NCI-H2227 treated with DMSO at 0.1 percent for 48 hours (cell line): ENCODE data around the gene TTC21A.

Experiments
- DNase-seq: peaks from one replicate; lab custom pipeline; 2025; lab: John Stamatoyannopoulos, UW

Gene TTC21A

GRCh38 chr3:39118931-39119660, 11.6 kb downstream of the TTC21A start:
- DNase-seq, result no peak

- no peak for DNase-seq
These were observed 14.1 kb downstream of the TTC21A start for GRCh38 chr3:39121621-39122020.

- DNase-seq, result no peak
These were observed 15.3 kb downstream of the TTC21A start for GRCh38 chr3:39122813-39123212.

- DNase-seq, result no peak
These were observed 17.7 kb downstream of the TTC21A start for GRCh38 chr3:39124876-39125840.

GRCh38 chr3:39125841-39126500, 18.5 kb downstream of the TTC21A start:
- no peak for DNase-seq

GRCh38 chr3:39126532-39127071, 19.1 kb downstream of the TTC21A start:
- DNase-seq, result no peak

- DNase-seq, result no peak
These were observed 19.9 kb downstream of the TTC21A start for GRCh38 chr3:39127269-39127907.

- no peak for DNase-seq
These were observed 20.4 kb downstream of the TTC21A start for GRCh38 chr3:39127908-39128304.

- DNase-seq, result no peak
These were observed 21.5 kb downstream of the TTC21A start for GRCh38 chr3:39128951-39129350.

- no peak for DNase-seq
These were observed 22.5 kb downstream of the TTC21A start for GRCh38 chr3:39130026-39130425.

GRCh38 chr3:39130693-39131265, 23.3 kb downstream of the TTC21A start:
- no peak for DNase-seq

GRCh38 chr3:39132096-39133092, 24.9 kb downstream of the TTC21A start:
- no peak for DNase-seq

GRCh38 chr3:39133093-39133490, 25.6 kb downstream of the TTC21A start:
- no peak for DNase-seq

GRCh38 chr3:39133822-39134221, 26.3 kb downstream of the TTC21A start:
- DNase-seq, result no peak

GRCh38 chr3:39134305-39134704, 26.8 kb downstream of the TTC21A start:
- no peak for DNase-seq

- no peak for DNase-seq
These were observed 27.8 kb downstream of the TTC21A start for GRCh38 chr3:39135170-39135805.

GRCh38 chr3:39136533-39137434, 29.3 kb downstream of the TTC21A start:
- DNase-seq, result no peak

GRCh38 chr3:39137435-39137936, 30.0 kb downstream of the TTC21A start:
- no peak for DNase-seq
